GM23338 (cell line): ENCODE data around the gene PIK3CB. TPM values are rescaled to one million over a fixed set of nuclear protein-coding genes. Genes with fewer than 3 reads are reported as not detected.

Experiments
- ATAC-seq: fragments of 200-7000 bp; cut with Tn5 transposase; 3 replicates; pipeline ENCODE4 v1.9.1; 2020
- DNase-seq: peaks from one replicate; pipeline ENCODE4 v3.0.0-alpha.2; 2015; ENCODE audit warnings: low spot score
- H2AFZ ChIP-seq: fragments of 200-600 bp; sonication (generic); 2 replicates; pipeline ENCODE4 v1.8.0; 2016; ENCODE audit warnings: antibody characterized with exemption, mild to moderate bottlenecking, moderate library complexity
- H3F3A ChIP-seq: fragments of 200-600 bp; sonication (generic); replicated peaks from 2 replicates; pipeline ENCODE4 v1.8.0; 2017; ENCODE audit warnings: antibody characterized with exemption, mixed run types, low read depth
- H3K27ac ChIP-seq: fragments of 200-600 bp; sonication (generic); 2 replicates; pipeline ENCODE4 v1.6.1; 2016; ENCODE audit warnings: low read depth
- H3K27me3 ChIP-seq: fragments of 200-600 bp; sonication (generic); 2 replicates; pipeline ENCODE4 v1.8.0; 2016; ENCODE audit warnings: mild to moderate bottlenecking, mixed run types, moderate library complexity; ENCODE audit not compliant: insufficient read depth
- H3K36me3 ChIP-seq: fragments of 200-600 bp; sonication (generic); 2 replicates; pipeline ENCODE4 v1.8.0; 2016; ENCODE audit warnings: mild to moderate bottlenecking; ENCODE audit not compliant: insufficient read depth
- H3K4me1 ChIP-seq: fragments of 200-600 bp; sonication (generic); 2 replicates; pipeline ENCODE4 v1.8.0; 2016; ENCODE audit warnings: mild to moderate bottlenecking, moderate library complexity; ENCODE audit not compliant: insufficient read depth
- H3K4me2 ChIP-seq: fragments of 200-600 bp; sonication (generic); 2 replicates; pipeline ENCODE4 v1.7.1; 2017; ENCODE audit warnings: mixed run types
- H3K4me3 ChIP-seq: fragments of 200-600 bp; sonication (generic); 2 replicates; pipeline ENCODE4 v1.6.1; 2016; ENCODE audit warnings: mixed run types
- H3K79me2 ChIP-seq: fragments of 200-600 bp; sonication (generic); replicated peaks from 2 replicates; pipeline ENCODE4 v1.8.0; 2017; ENCODE audit warnings: mild to moderate bottlenecking; ENCODE audit not compliant: insufficient read depth
- H3K9me2 ChIP-seq: fragments of 200-600 bp; sonication (generic); 2 replicates; pipeline ENCODE4 v1.8.0; 2017; ENCODE audit not compliant: insufficient read depth
- H4K20me1 ChIP-seq: fragments of 200-600 bp; sonication (generic); replicated peaks from 2 replicates; pipeline ENCODE4 v1.8.0; 2017; ENCODE audit warnings: mild to moderate bottlenecking; ENCODE audit not compliant: insufficient read depth
- H3K27ac Mint-ChIP-seq: 2 replicates; pipeline ENCODE4 v1.8.0; 2020; ENCODE audit warnings: inconsistent platforms, mild to moderate bottlenecking, moderate library complexity, mixed read lengths
- H3K27me3 Mint-ChIP-seq: 3 replicates; pipeline ENCODE4 v1.8.0; 2022; ENCODE audit warnings: low read depth, mild to moderate bottlenecking, moderate library complexity, mixed read lengths, inconsistent platforms; ENCODE audit not compliant: insufficient read depth, poor library complexity
- H3K36me3 Mint-ChIP-seq: 3 replicates; pipeline ENCODE4 v1.8.0; 2021; ENCODE audit warnings: low read depth, mild to moderate bottlenecking, inconsistent platforms, moderate library complexity, mixed read lengths
- H3K4me1 Mint-ChIP-seq: 3 replicates; pipeline ENCODE4 v1.8.0; 2020; ENCODE audit warnings: mild to moderate bottlenecking, inconsistent platforms, mixed read lengths
- H3K4me3 Mint-ChIP-seq: 3 replicates; pipeline ENCODE4 v1.8.0; 2021; ENCODE audit warnings: moderate library complexity, mild to moderate bottlenecking, inconsistent platforms, mixed read lengths
- H3K9me3 Mint-ChIP-seq: 3 replicates; pipeline ENCODE4 v1.8.0; 2020; ENCODE audit warnings: moderate library complexity, mild to moderate bottlenecking, inconsistent platforms, mixed read lengths
- CREB1 ChIP-seq: fragments of 250-450 bp; sonication (Bioruptor Pico); IDR thresholded peaks from 2 replicates; pipeline ENCODE4 v1.5.0; 2020; ENCODE audit warnings: low read depth, mild to moderate bottlenecking, moderate library complexity
- CTCF ChIP-seq, 2 experiments: fragments of 200-600 bp in 1 of 2; sonication (generic) in 1 of 2; conservative IDR thresholded peaks; 2 replicates each; pipeline versions ENCODE4 v1.5.1 to v1.6.1; 2016 to 2017; ENCODE audit warnings: antibody characterized with exemption in 2 of 2, low read depth in 2 of 2, mild to moderate bottlenecking in 2 of 2, moderate library complexity in 1 of 2
- ETS1 ChIP-seq: IDR thresholded peaks from 2 replicates; pipeline ENCODE4 v1.6.1; 2016; ENCODE audit warnings: antibody characterized with exemption
- NANOG ChIP-seq: IDR thresholded peaks from 2 replicates; pipeline ENCODE4 v1.6.1; 2016; ENCODE audit warnings: antibody characterized with exemption, borderline replicate concordance
- STAT1 ChIP-seq: IDR thresholded peaks from one replicate; pipeline ENCODE4 v1.6.1; 2016; ENCODE audit warnings: antibody characterized with exemption; ENCODE audit not compliant: unreplicated experiment
- ZNF114 ChIP-seq: fragments of 250-450 bp; sonication (Bioruptor Pico); IDR thresholded peaks from 2 replicates; pipeline ENCODE4 v1.5.0; 2020; ENCODE audit warnings: mild to moderate bottlenecking, moderate library complexity
- ZNF462 ChIP-seq: fragments of 250-450 bp; sonication (Bioruptor Pico); IDR thresholded peaks from 2 replicates; pipeline ENCODE4 v1.5.0; 2020; ENCODE audit warnings: mild to moderate bottlenecking, moderate library complexity
- polyA plus RNA-seq: library from polyadenylated mRNA; unstranded; fragments of >200 nt; fragmentation: Nextera tagmentation; extraction: Ambion mirVana; gene quantifications from 2 replicates; pipeline ENCODE4 v1.2.1, GENCODE V29; 2016
- total RNA-seq: library from RNA; depleted of rRNA; stranded (reverse); fragments of >200 nt; shearing (Covaris generic); gene quantifications from 2 replicates; pipeline ENCODE4 v1.2.3, GENCODE V29; 2014

Gene PIK3CB
- total and polyA plus RNA-seq, 2 experiments from 2014 or later: 13.3 to 32.4 TPM

GRCh38 chr3:138861798-138862197, 27.1 kb upstream of the PIK3CB start:
- H2AFZ ChIP-seq: no peak overlapping the region
- ATAC-seq (peak; percentile 65), DNase-seq (peak; percentile 69)
- Mint-ChIP-seq H3K27ac (peak overlapping the region; percentile 96), H3K4me3 (peak overlapping the region; percentile 56), H3K27me3 (peaks cover 11% of the 10 kb centered on the region), H3K36me3 (no peaks in the 10 kb centered on the region), H3K4me1 (peaks cover 37% of the 10 kb centered on the region), H3K9me3 (no peaks in the 10 kb centered on the region)
- peaks cover 37% of the 10 kb centered on the region for H3K4me1 ChIP-seq
- 0 out of 2 replicates have a peak, but pooled peaks cover 12% of the 10 kb centered on the region for H3F3A ChIP-seq
- peak overlapping the region; percentile 37; the same call in 1 of the 2 replicates for H3K4me3 ChIP-seq
- TF ChIP-seq ZNF462 (CRISPR knock-in tag) (peak; percentile 64; the same call in 1 of the 2 replicates), ETS1 (no peak), STAT1 (no peak), ZNF114 (CRISPR knock-in tag) (no peak), CREB1 (no peak), CTCF (conservative IDR thresholded peaks at IDR 0.05; ENCODE audit: low read depth in 2 of 2) (no peak), NANOG (no peak)
- H3K9me2 ChIP-seq: no peaks in the 10 kb centered on the region
- H3K4me2 ChIP-seq: peak overlapping the region; percentile 73
- no peaks in the 10 kb centered on the region for H3K36me3 ChIP-seq
- H3K27ac ChIP-seq: peak overlapping the region; percentile 95
- H4K20me1 ChIP-seq: no peaks in the 10 kb centered on the region
- H3K27me3 ChIP-seq: no peaks in the 10 kb centered on the region
- H3K79me2 ChIP-seq: no peaks in the 10 kb centered on the region
